Activated CD8-positive, alpha-beta T cell treated with anti-CD3 and anti-CD28 coated beads for 36 hours (primary cell): ENCODE measurements around the gene OPALIN. TPM values are rescaled to one million over a fixed set of nuclear protein-coding genes. Genes with fewer than 3 reads are reported as not detected.

Experiments used
- ATAC-seq: fragments of 200-7000 bp; cut with Tn5 transposase; one replicate; pipeline ENCODE4 v1.10.0; 2021; ENCODE audit warnings: mild to moderate bottlenecking, moderate library complexity
- CTCF ChIA-PET: fragments of 350-600 bp; sonication (Branson Sonifier 250); formaldehyde crosslinking; loops from one replicate; lab custom pipeline; 2021; ENCODE audit warnings: antibody characterized with exemption; lab: Charles Lee
- POLR2A ChIA-PET: fragments of 350-600 bp; sonication (Branson Sonifier 250); formaldehyde crosslinking; loops from one replicate; lab custom pipeline; 2021; ENCODE audit warnings: antibody characterized with exemption; lab: Charles Lee
- DNase-seq: peaks from one replicate; pipeline ENCODE4 v3.0.0-alpha.2; 2020
- H3K27ac Mint-ChIP-seq: one replicate; pipeline ENCODE4 v1.8.0; 2021; ENCODE audit warnings: mild to moderate bottlenecking, mixed read lengths
- H3K27me3 Mint-ChIP-seq: one replicate; pipeline ENCODE4 v1.8.0; 2021; ENCODE audit warnings: mixed read lengths
- H3K36me3 Mint-ChIP-seq: one replicate; pipeline ENCODE4 v1.8.0; 2021; ENCODE audit warnings: low read depth, mixed read lengths
- H3K4me1 Mint-ChIP-seq: one replicate; pipeline ENCODE4 v1.8.0; 2021; ENCODE audit warnings: low read depth, mixed read lengths
- H3K4me3 Mint-ChIP-seq: one replicate; pipeline ENCODE4 v1.8.0; 2021; ENCODE audit warnings: mild to moderate bottlenecking, moderate library complexity, mixed read lengths
- H3K9me3 Mint-ChIP-seq: one replicate; pipeline ENCODE4 v1.8.0; 2021; ENCODE audit warnings: mixed read lengths
- intact Hi-C: fragments of 100-400 bp; cut with micrococcal nuclease; formaldehyde crosslinking; loops from one replicate; pipeline ENCODE4 v1.10.0; 2022
- total RNA-seq, 2 experiments: library from RNA; stranded (reverse); gene quantifications; one replicate each; pipeline ENCODE4 v1.2.3, GENCODE V29; 2021
- TF ChIP-seq, protein P1 (sequence below): fragments of 200-600 bp; IDR thresholded peaks from one replicate; pipeline ENCODE4 v1.8.0; 2022; ENCODE audit warnings: antibody characterized with exemption, mild to moderate bottlenecking

The OPALIN gene
- total RNA-seq, 2 experiments from 2014 or later, result not detected

DNA sequence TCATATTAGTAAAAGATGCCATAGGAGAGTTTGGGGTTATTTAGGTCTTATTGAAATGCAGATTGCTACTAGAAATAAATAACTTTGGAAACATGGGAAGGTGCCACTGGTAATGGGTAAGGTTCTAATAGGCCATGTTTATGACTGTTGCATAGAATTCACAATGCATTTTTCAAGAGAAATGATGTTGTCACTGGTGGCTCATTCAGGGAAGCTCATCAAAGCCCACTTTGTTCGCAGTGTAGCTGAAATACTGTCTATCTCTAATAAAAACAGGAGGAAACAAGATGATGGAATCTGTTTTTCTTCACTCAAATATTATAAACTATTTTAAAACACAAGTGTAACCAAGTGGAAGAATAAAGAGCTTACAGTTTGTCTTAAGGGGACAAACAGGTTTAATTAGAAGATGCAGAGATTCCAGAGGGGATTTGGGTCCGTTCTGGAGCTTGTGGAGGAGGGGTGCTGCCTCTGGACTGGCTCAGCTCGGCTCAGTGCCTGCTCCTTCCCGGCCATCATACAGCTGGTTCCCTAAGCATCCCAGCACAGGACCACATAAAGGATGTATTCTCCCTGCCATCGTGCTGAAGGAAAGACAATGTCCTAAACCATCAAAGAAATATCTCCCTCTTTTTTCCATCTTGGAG is 20.4 kb downstream of the OPALIN start:
- peaks cover 3% of the 10 kb centered on the region for H3K27me3 Mint-ChIP-seq

DNA sequence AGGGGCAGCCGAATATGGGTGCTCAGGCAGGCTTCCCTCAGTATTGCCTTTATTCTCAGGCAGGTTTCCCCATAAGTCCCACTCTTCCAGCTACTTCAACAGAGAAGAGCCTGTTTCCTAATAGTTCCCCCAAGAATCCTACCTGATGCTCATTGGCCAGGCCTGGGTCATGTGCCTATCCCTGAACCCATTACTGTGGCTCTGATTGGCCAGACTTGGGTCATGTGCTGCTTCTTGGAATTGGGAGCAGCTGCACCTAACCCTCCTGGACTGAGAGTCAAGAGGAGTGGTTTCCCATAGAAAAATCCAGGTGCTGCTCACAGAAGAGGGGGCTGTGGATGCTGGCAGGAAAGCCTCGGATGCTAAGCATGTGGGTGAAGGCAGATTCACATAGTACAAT is 21.7 kb downstream of the OPALIN start:
- H3K27ac Mint-ChIP-seq, result no peak overlapping the region
- no peaks in the 10 kb centered on the region for H3K9me3 Mint-ChIP-seq
- intact Hi-C loops, result loop anchor here (5.0 kb wide), 1 partner anchor 105 kb away; no protein-coding TSS in a partner anchor
- POLR2A ChIA-PET, result interaction anchor here (1.0 kb wide), 1 partner anchor 15 kb away, joined by 3 read pairs; no protein-coding TSS in a partner anchor
- no peaks in the 10 kb centered on the region for H3K36me3 Mint-ChIP-seq
- H3K4me3 Mint-ChIP-seq, result no peak overlapping the region
- TF ChIP-seq, protein P1, sequence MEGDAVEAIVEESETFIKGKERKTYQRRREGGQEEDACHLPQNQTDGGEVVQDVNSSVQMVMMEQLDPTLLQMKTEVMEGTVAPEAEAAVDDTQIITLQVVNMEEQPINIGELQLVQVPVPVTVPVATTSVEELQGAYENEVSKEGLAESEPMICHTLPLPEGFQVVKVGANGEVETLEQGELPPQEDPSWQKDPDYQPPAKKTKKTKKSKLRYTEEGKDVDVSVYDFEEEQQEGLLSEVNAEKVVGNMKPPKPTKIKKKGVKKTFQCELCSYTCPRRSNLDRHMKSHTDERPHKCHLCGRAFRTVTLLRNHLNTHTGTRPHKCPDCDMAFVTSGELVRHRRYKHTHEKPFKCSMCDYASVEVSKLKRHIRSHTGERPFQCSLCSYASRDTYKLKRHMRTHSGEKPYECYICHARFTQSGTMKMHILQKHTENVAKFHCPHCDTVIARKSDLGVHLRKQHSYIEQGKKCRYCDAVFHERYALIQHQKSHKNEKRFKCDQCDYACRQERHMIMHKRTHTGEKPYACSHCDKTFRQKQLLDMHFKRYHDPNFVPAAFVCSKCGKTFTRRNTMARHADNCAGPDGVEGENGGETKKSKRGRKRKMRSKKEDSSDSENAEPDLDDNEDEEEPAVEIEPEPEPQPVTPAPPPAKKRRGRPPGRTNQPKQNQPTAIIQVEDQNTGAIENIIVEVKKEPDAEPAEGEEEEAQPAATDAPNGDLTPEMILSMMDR, result no peak
- H3K4me1 Mint-ChIP-seq, result peaks cover 16% of the 10 kb centered on the region
- peaks cover 3% of the 10 kb centered on the region for H3K27me3 Mint-ChIP-seq
- CTCF ChIA-PET, result interaction anchor here (1.4 to 5.7 kb wide), 7 partner anchors 13 to 107 kb away, joined by 3 to 84 read pairs (median 3); no protein-coding TSS in a partner anchor
- DNase-seq (no peak), ATAC-seq (no peak)

More for the DNA sequence above, 20.4 kb downstream of the OPALIN start:
- Mint-ChIP-seq H3K36me3 (no peaks in the 10 kb centered on the region), H3K4me3 (no peak overlapping the region), H3K9me3 (no peaks in the 10 kb centered on the region), H3K27ac (no peak overlapping the region), H3K4me1 (peaks cover 3% of the 10 kb centered on the region)
- CTCF ChIA-PET, result interaction anchor here (0.7 to 5.7 kb wide), 9 partner anchors 9 to 321 kb away, joined by 3 to 84 read pairs (median 5); partner anchors contain the start of gene TLL2
- ATAC-seq (no peak), DNase-seq (no peak)
- TF ChIP-seq, protein P1, result no peak
- POLR2A ChIA-PET, result no interaction called here
- intact Hi-C loops, result loop anchor here (5.0 kb wide), 1 partner anchor 106 kb away; no protein-coding TSS in a partner anchor

DNA sequence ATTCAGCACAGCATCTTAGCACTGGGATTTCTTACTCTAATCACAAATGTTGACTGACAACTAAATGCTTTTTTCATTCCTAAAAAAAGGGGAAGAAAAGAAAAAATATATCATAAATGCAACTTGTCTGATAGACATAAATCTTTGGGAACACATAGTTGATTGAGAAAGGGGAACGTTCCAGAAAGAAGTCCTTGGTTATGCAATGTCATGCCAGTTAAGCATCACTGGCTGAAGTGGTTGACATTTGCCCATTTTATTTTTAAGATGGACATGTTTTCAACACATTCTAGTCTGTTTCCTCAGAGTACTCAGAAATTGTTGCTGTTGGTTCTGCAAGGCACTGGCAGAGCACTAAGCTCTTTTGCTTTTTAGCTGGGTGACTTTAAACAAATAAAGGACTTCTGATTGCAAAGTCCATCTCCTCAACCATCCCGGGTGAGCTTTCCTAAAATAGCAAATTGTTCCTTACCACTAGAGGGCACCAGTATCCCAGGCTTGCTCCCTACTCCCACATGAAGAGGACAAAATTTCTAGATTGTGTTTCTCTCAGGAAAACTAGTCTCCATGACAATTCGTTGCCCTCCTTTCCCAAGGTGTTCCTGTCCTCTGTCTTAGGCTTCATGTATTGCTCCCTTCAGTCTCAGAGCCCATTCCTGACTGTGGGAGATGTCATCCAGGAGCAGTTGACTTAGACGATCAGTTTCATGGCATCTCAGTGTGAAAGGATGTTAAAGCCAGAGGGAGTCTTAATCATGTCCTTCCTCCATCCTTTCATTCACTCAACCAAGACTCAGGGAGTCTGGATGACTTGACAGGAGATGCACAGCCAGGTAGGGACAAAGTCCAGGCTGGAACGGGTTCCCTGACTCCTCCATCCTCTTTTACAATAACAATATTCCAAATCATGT is 23.9 kb downstream of the OPALIN start:
- no peaks in the 10 kb centered on the region for H3K36me3 Mint-ChIP-seq
- ChIA-PET CTCF (interaction anchor here (0.6 to 3.0 kb wide), 13 partner anchors 10 to 327 kb away, joined by 3 to 15 read pairs (median 5); no protein-coding TSS in a partner anchor), POLR2A (no interaction called here)
- TF ChIP-seq, protein P1, result peak; percentile 64
- no peak for ATAC-seq
- no peak overlapping the region for H3K4me3 Mint-ChIP-seq
- peaks cover 5% of the 10 kb centered on the region for H3K27me3 Mint-ChIP-seq
- intact Hi-C loops, result loop anchor here (5.0 kb wide), 1 partner anchor 103 kb away; no protein-coding TSS in a partner anchor
- peaks cover 16% of the 10 kb centered on the region for H3K4me1 Mint-ChIP-seq
- no peak for DNase-seq
- H3K9me3 Mint-ChIP-seq, result no peaks in the 10 kb centered on the region
- H3K27ac Mint-ChIP-seq, result no peak overlapping the region

DNA sequence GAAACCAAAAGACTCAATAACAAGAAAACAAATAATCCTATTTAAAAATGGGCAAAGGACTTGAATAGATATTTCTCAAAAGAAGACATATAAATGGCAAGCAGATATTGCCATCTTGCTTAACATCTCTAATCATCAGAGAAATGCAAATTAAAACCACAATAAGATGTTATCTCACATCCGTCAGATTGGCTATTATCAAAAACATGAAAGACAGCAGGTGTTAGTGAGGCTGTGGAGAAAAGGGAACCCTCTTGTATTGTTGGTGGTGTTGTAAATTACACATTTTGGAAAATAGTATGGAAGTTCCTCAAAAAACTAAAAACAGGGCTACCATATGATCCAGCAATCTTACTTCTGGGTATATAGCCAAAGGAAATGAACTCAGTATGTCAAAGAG is 25.7 kb downstream of the OPALIN start:
- H3K36me3 Mint-ChIP-seq, result no peaks in the 10 kb centered on the region
- intact Hi-C loops, result no loop called here
- H3K27me3 Mint-ChIP-seq, result peaks cover 5% of the 10 kb centered on the region
- H3K27ac Mint-ChIP-seq, result no peak overlapping the region
- TF ChIP-seq, protein P1, result no peak
- ATAC-seq (no peak), DNase-seq (no peak)
- no peak overlapping the region for H3K4me3 Mint-ChIP-seq
- ChIA-PET CTCF (interaction anchor here (1.0 to 3.0 kb wide), 4 partner anchors 10 to 316 kb away, joined by 3 to 9 read pairs (median 6); no protein-coding TSS in a partner anchor), POLR2A (no interaction called here)
- no peaks in the 10 kb centered on the region for H3K9me3 Mint-ChIP-seq
- peaks cover 16% of the 10 kb centered on the region for H3K4me1 Mint-ChIP-seq
